ENCODE results near the gene SLC9A9.
"Not testable (repeated sequence)": the region's sequence is repeated elsewhere in the genome, so short reads cannot be mapped to it uniquely, and the experiment has no call there.

The SLC9A9 gene

GRCh38 chr3:143475981-143476380 is 372.3 kb downstream of the SLC9A9 start:
- in situ Hi-C loops (cut with HindIII; ENCODE audit: low pct_ligation_motif_present, low pct_unique_long_range_greater_than_20kb, low sequenced_read_pairs), result no loop called here
- DNase-seq, result no peak

DNA sequence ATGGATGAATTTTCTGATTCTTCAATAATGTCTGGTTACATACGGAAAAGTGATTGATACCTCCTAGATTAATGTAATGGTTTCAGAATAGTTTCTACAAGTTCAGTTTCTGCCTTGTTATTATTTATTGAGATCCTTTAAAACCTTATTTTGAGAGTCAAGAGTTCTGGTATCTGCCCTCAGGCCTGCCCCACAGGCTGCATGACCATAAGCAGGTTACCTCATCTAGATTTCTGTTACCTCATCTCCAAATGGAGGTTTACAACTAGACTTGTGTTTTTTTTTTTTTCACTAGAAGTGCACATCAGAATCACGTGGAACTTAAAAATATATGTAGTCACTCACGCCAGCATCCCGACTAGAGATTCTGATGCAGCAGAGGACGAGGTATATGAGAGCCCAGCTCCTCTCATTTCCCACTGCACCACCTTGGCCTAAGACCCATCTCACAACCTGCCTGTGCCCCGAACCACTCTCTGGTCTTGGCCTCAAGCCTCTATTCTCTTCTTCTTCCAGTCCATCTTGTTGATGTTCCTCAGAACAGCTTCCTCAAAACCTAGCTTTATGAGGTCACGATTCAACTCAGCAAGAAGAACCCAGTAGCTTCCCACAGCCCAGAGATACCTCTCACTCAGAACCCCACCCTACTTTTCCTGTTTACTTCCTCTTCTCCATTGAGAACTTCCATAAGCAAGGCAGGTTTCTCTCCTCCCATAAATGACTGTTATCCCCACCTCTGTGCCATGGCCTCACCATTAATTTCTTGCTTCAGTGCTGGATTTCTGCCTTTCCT is 375.3 kb downstream of the SLC9A9 start:
- no peak for DNase-seq
- in situ Hi-C loops (cut with HindIII; ENCODE audit: low pct_ligation_motif_present, low pct_unique_long_range_greater_than_20kb, low sequenced_read_pairs), result no loop called here

GRCh38 chr3:143471705-143472104 is 376.6 kb downstream of the SLC9A9 start:
- no peak for DNase-seq
- in situ Hi-C loops (cut with HindIII; ENCODE audit: low pct_ligation_motif_present, low pct_unique_long_range_greater_than_20kb, low sequenced_read_pairs), result no loop called here

- in situ Hi-C loops (cut with HindIII; ENCODE audit: low pct_ligation_motif_present, low pct_unique_long_range_greater_than_20kb, low sequenced_read_pairs), result no loop called here
These were observed 379.1 kb downstream of the SLC9A9 start for GRCh38 chr3:143469159-143469558.

GRCh38 chr3:143465666-143466065 is 382.6 kb downstream of the SLC9A9 start:
- DNase-seq, result no peak
- in situ Hi-C loops (cut with HindIII; ENCODE audit: low pct_ligation_motif_present, low pct_unique_long_range_greater_than_20kb, low sequenced_read_pairs), result no loop called here

More at GRCh38 chr3:143469159-143469558, 379.1 kb downstream of the SLC9A9 start:
- no peak for DNase-seq

DNA sequence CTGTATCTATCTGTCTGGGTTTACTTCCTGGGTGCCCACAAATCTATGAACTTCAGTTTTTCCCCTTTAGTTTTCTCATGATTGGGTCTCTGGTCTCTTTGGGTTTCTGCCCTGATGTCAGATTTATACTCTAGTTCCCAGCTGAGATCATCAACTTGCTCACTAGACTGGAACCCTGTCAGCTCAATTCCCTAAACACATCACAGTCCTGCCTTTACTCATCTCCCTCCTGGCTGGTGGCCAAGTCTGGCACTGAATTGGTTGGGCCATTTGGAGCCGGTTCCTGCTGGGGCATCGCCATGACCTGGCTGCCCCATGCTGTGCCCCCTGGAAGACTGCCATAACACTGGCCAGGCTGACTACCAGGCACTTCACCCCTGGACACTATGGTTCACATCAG is 383.4 kb downstream of the SLC9A9 start:
- in situ Hi-C loops (cut with HindIII; ENCODE audit: low pct_ligation_motif_present, low pct_unique_long_range_greater_than_20kb, low sequenced_read_pairs), result no loop called here
- DNase-seq, result peak; percentile 91

DNA sequence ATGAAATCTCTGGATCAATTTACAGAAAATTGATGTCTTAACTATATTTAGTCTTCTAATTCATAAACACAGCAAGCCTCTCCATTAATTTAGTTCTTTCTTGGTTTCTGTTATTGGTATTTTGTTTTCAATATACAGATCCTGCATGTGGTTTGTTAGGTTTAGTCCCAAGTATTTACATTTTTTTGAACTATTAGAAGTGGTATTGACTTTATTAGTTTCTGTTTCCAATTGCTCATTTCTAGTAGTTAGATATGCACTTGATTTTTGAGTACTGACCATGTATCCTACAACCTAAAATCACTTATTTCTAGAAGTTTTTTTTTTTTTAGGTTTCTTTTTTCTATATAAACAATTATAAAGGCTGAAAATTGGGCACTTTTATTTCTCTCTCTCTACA is 392.8 kb downstream of the SLC9A9 start:
- DNase-seq, result no peak
- in situ Hi-C loops (cut with HindIII; ENCODE audit: low pct_ligation_motif_present, low pct_unique_long_range_greater_than_20kb, low sequenced_read_pairs), result no loop called here

DNA sequence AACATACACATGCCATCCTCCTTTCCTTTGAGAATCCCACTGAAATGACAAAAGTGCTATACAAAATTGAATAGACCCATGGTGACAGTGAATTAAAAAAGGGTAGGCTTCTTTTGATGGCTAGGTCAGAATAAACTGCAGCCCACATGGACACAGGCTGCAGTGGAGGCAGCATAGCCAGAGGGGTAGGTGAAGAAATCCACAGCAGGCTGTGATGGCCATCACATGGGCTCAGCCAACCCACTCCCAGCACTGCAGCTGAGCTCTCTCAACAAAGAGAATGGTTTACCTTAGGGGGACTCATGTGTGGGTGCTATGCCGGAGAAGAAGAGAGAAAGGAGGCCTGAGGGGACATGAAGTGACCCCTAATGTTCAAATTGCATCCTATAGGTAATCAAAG is 397.6 kb downstream of the SLC9A9 start:
- no peak for DNase-seq
- in situ Hi-C loops (cut with HindIII; ENCODE audit: low pct_ligation_motif_present, low pct_unique_long_range_greater_than_20kb, low sequenced_read_pairs), result no loop called here

DNA sequence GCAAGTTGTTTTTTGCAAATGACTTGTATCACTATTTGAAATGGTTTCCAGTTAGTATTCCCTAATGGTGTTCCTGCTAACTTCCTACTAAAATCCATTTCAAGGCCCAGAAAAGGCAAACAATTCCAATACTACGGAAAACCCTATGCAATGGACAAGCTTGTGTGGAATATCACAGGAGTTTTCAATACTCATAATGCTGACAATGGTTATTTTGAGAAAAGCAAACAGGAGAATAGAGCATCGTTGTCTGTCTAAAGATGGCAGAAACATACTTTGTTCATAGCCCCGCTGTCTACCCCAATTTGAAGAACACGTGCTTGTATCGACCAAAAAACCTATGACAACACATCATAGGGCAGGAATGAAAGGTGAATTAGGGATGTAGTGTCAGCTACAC is 400.8 kb downstream of the SLC9A9 start:
- no peak for DNase-seq
- in situ Hi-C loops (cut with HindIII; ENCODE audit: low pct_ligation_motif_present, low pct_unique_long_range_greater_than_20kb, low sequenced_read_pairs), result no loop called here

- in situ Hi-C loops (cut with HindIII; ENCODE audit: low pct_ligation_motif_present, low pct_unique_long_range_greater_than_20kb, low sequenced_read_pairs), result no loop called here
- DNase-seq, result no peak
These were observed 403.1 kb downstream of the SLC9A9 start for GRCh38 chr3:143445118-143445517.

GRCh38 chr3:143443851-143444331 is 404.4 kb downstream of the SLC9A9 start:
- in situ Hi-C loops (cut with HindIII; ENCODE audit: low pct_ligation_motif_present, low pct_unique_long_range_greater_than_20kb, low sequenced_read_pairs), result no loop called here
- DNase-seq, result peak; percentile 93

GRCh38 chr3:143442814-143443447 is 405.3 kb downstream of the SLC9A9 start:
- no peak for DNase-seq
- in situ Hi-C loops (cut with HindIII; ENCODE audit: low pct_ligation_motif_present, low pct_unique_long_range_greater_than_20kb, low sequenced_read_pairs), result no loop called here

GRCh38 chr3:143441516-143442171 is 406.6 kb downstream of the SLC9A9 start:
- in situ Hi-C loops (cut with HindIII; ENCODE audit: low pct_ligation_motif_present, low pct_unique_long_range_greater_than_20kb, low sequenced_read_pairs), result no loop called here
- DNase-seq, result no peak

- DNase-seq, result no peak
- in situ Hi-C loops (cut with HindIII; ENCODE audit: low pct_ligation_motif_present, low pct_unique_long_range_greater_than_20kb, low sequenced_read_pairs), result no loop called here
These were observed 408.5 kb downstream of the SLC9A9 start for GRCh38 chr3:143439817-143440216.

DNA sequence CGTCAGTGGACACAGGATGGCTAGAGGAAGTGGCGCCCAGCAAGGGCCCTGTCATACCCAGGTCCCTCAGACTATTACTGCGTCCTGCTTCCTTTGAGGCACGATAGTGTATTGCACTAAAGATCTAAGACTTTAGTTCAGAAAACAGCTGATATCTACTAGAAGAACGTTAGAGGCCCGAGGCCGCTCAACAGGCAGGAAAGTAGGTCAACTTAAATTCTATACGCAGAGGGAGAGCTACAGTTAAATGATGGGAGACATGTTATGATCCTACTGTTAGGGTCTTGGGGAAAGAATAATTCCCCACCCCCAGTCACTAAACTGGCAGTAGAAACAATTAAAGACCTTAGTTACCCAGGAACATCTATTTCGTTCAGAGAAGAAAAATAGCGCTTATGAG is 410.9 kb downstream of the SLC9A9 start:
- DNase-seq, result no peak
- in situ Hi-C loops (cut with HindIII; ENCODE audit: low pct_ligation_motif_present, low pct_unique_long_range_greater_than_20kb, low sequenced_read_pairs), result no loop called here

GRCh38 chr3:143436231-143436930 is 411.9 kb downstream of the SLC9A9 start:
- in situ Hi-C loops (cut with HindIII; ENCODE audit: low pct_ligation_motif_present, low pct_unique_long_range_greater_than_20kb, low sequenced_read_pairs), result no loop called here
- no peak for DNase-seq

DNA sequence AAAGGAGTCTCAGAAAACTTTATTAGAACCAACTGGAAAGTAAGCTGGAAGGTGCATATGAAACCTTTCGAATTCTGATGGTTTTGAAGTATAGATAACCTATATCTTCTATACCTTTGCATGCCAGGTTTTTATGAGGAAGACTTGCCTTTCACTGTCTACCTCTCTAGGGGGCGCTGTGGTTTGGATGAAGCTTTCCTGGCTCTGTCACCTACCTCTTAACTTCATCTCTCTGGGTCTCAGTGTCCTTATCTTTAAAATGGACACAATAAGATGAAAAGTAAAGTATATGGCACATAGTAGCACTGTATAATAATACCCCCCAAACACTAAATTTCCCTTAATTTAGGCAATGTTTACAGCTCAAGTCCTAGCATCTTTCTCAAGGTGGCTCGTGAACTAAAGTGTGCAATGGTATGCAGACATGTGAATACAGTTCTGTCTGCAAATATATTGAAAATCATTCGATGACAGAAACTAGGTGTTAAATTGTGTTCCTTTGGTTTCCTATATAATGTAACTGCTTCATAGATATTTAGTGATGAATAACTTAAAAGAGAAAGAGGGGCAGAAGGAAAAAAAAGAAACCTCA is 414.4 kb downstream of the SLC9A9 start:
- in situ Hi-C loops (cut with HindIII; ENCODE audit: low pct_ligation_motif_present, low pct_unique_long_range_greater_than_20kb, low sequenced_read_pairs), result no loop called here
- peak; percentile 32 for DNase-seq

GRCh38 chr3:143431298-143431697 is 417.0 kb downstream of the SLC9A9 start:
- in situ Hi-C loops (cut with HindIII; ENCODE audit: low pct_ligation_motif_present, low pct_unique_long_range_greater_than_20kb, low sequenced_read_pairs), result not testable (repeated sequence)

GRCh38 chr3:143430568-143430967 is 417.7 kb downstream of the SLC9A9 start:
- DNase-seq, result no peak
- in situ Hi-C loops (cut with HindIII; ENCODE audit: low pct_ligation_motif_present, low pct_unique_long_range_greater_than_20kb, low sequenced_read_pairs), result no loop called here

More at GRCh38 chr3:143431298-143431697, 417.0 kb downstream of the SLC9A9 start:
- DNase-seq, result not testable (repeated sequence)
